Panc1 (cell line): ENCODE results near the gene SQOR. TPM values are rescaled to one million over a fixed set of nuclear protein-coding genes. Genes with fewer than 3 reads are reported as not detected.

Source experiments
- ATAC-seq: fragments of 200-7000 bp; cut with Tn5 transposase; 2 replicates; pipeline ENCODE4 v1.9.1; 2020; ENCODE audit warnings: mild to moderate bottlenecking, moderate library complexity
- BruUV-seq: library from RNA; stranded (reverse); fragments of 400-500 nt; replicated peaks from 2 replicates; lab custom pipeline; 2021; lab: Mats Ljungman, UMichigan
- CTCF ChIA-PET: fragments of 300-600 bp; sonication (Branson Sonifier 250); formaldehyde crosslinking; loops from one replicate; lab custom pipeline; 2022; ENCODE audit warnings: antibody characterized with exemption; lab: Charles Lee
- POLR2A ChIA-PET: fragments of 300-600 bp; sonication (Branson Sonifier 250); formaldehyde crosslinking; loops from one replicate; lab custom pipeline; 2022; ENCODE audit warnings: antibody characterized with exemption; lab: Charles Lee
- DNase-seq: peaks from one replicate; pipeline ENCODE4 v3.0.0-alpha.2; 2010; ENCODE audit warnings: low read depth, low spot score
- H3K27ac ChIP-seq: 2 replicates; pipeline ENCODE4 v1.5.1; 2011; ENCODE audit warnings: mild to moderate bottlenecking, low read length, inconsistent platforms
- H3K27me3 ChIP-seq: fragments of 200-500 bp; sonication (Bioruptor generic); 2 replicates; pipeline ENCODE4 v1.6.0; 2014; ENCODE audit warnings: low read length, inconsistent platforms; ENCODE audit not compliant: control insufficient read depth, insufficient read depth
- H3K36me3 ChIP-seq: fragments of 200-500 bp; sonication (Bioruptor generic); 2 replicates; pipeline ENCODE4 v1.5.1; 2014; ENCODE audit warnings: inconsistent platforms, mild to moderate bottlenecking, low read length, moderate library complexity; ENCODE audit not compliant: control insufficient read depth, insufficient read depth
- H3K4me1 ChIP-seq: 2 replicates; pipeline ENCODE4 v1.5.1; 2011; ENCODE audit warnings: inconsistent platforms, mild to moderate bottlenecking, low read length, moderate library complexity; ENCODE audit not compliant: control insufficient read depth, insufficient read depth
- H3K4me3 ChIP-seq, 2 experiments: 2 replicates each; pipeline ENCODE4 v1.5.1; 2011 to 2012; ENCODE audit warnings: low read depth in 2 of 2, low read length in 2 of 2, mild to moderate bottlenecking in 2 of 2, inconsistent platforms in 1 of 2, moderate library complexity in 1 of 2
- H3K9me3 ChIP-seq: fragments of 200-500 bp; sonication (Bioruptor generic); 2 replicates; pipeline ENCODE4 v1.5.1; 2014; ENCODE audit warnings: low read depth, mild to moderate bottlenecking, inconsistent platforms, low read length, moderate library complexity; ENCODE audit not compliant: control insufficient read depth, insufficient read depth
- POLR2AphosphoS5 ChIP-seq: IDR thresholded peaks from 2 replicates; pipeline ENCODE4 v1.6.1; 2012; ENCODE audit warnings: mild to moderate bottlenecking, low read depth, low read length, moderate library complexity
- REST ChIP-seq, 2 experiments: IDR thresholded peaks; 2 replicates each; pipeline ENCODE4 v1.6.1; 2011 to 2012; ENCODE audit warnings: low read depth in 2 of 2, control low read depth in 1 of 2, low read length in 1 of 2, mild to moderate bottlenecking in 1 of 2, moderate library complexity in 1 of 2; ENCODE audit not compliant: insufficient read depth in 1 of 2
- SIN3A ChIP-seq: IDR thresholded peaks from 2 replicates; pipeline ENCODE4 v1.6.1; 2012; ENCODE audit warnings: low read depth, mild to moderate bottlenecking, low read length, moderate library complexity, borderline replicate concordance; ENCODE audit not compliant: insufficient read depth
- TCF7L2 ChIP-seq: IDR thresholded peaks from 2 replicates; pipeline ENCODE4 v1.6.1; 2011; ENCODE audit warnings: mild to moderate bottlenecking, low read depth, low read length, inconsistent platforms
- in situ Hi-C: cut with HindIII; loops from 2 replicates; pipeline ENCODE4 v1.10.0; 2016; ENCODE audit warnings: low sequenced_read_pairs, low pct_unique_long_range_greater_than_20kb
- intact Hi-C: fragments of 100-400 bp; cut with micrococcal nuclease; formaldehyde crosslinking; loops from one replicate; pipeline ENCODE4 v1.10.0; 2022; ENCODE audit not compliant: unreplicated experiment
- total RNA-seq: library from RNA; stranded (reverse); gene quantifications from one replicate; pipeline ENCODE4 v1.2.1, GENCODE V29; 2021; ENCODE audit not compliant: unreplicated experiment
- TF ChIP-seq, protein P1 (sequence below): fragments of 450-650 bp; IDR thresholded peaks from 2 replicates; pipeline ENCODE4 v1.5.1; 2017; ENCODE audit warnings: mild to moderate bottlenecking

SQOR gene
- total RNA-seq, 1 experiment from 2014 or later, result 62.2 TPM

- in situ Hi-C loops (no loop called here), intact Hi-C loops (no loop called here)
- H3K36me3 ChIP-seq, result no peaks in the 10 kb centered on the region
- no peak for DNase-seq
- TF ChIP-seq SIN3A (no peak), POLR2AphosphoS5 (no peak), REST (IDR thresholded peaks at IDR 0.05; ENCODE audit: insufficient read depth in 1 of 2, low read depth in 2 of 2, low read length in 1 of 2) (no peak), TCF7L2 (no peak)
- TF ChIP-seq, protein P1, sequence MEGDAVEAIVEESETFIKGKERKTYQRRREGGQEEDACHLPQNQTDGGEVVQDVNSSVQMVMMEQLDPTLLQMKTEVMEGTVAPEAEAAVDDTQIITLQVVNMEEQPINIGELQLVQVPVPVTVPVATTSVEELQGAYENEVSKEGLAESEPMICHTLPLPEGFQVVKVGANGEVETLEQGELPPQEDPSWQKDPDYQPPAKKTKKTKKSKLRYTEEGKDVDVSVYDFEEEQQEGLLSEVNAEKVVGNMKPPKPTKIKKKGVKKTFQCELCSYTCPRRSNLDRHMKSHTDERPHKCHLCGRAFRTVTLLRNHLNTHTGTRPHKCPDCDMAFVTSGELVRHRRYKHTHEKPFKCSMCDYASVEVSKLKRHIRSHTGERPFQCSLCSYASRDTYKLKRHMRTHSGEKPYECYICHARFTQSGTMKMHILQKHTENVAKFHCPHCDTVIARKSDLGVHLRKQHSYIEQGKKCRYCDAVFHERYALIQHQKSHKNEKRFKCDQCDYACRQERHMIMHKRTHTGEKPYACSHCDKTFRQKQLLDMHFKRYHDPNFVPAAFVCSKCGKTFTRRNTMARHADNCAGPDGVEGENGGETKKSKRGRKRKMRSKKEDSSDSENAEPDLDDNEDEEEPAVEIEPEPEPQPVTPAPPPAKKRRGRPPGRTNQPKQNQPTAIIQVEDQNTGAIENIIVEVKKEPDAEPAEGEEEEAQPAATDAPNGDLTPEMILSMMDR, result no peak
- CTCF ChIA-PET, result interaction anchor here (1.2 kb wide), 1 partner anchor 215 kb away, joined by 3 read pairs; no protein-coding TSS in a partner anchor
- H3K4me1 ChIP-seq, result peaks cover 52% of the 10 kb centered on the region
- BruUV-seq, result no TSS peak
- peak overlapping the region in 1 of 2 experiments; percentile 38; a peak in 2 of 4 replicates for H3K4me3 ChIP-seq
- H3K27ac ChIP-seq, result peak overlapping the region; percentile 89
- no peaks in the 10 kb centered on the region for H3K27me3 ChIP-seq
- ATAC-seq, result peak; percentile 19; the same call in 1 of the 2 replicates
- POLR2A ChIA-PET, result interaction anchor here (0.9 kb wide), 1 partner anchor 12 kb away, joined by 8 read pairs; no protein-coding TSS in a partner anchor
- H3K9me3 ChIP-seq, result no peaks in the 10 kb centered on the region
Observed at GRCh38 chr15:45646220-45646619, 11.4 kb downstream of the SQOR start.

GRCh38 chr15:45647828-45648227 lies 13.0 kb downstream of the SQOR start:
- Histone ChIP-seq H3K4me3 (no peak overlapping the region), H3K36me3 (no peaks in the 10 kb centered on the region), H3K27me3 (no peaks in the 10 kb centered on the region), H3K27ac (peak overlapping the region; percentile 69; the same call in 1 of the 2 replicates), H3K9me3 (no peaks in the 10 kb centered on the region), H3K4me1 (peaks cover 37% of the 10 kb centered on the region)
- no peak for DNase-seq
- ChIA-PET POLR2A (no interaction called here), CTCF (no interaction called here)
- intact Hi-C loops, result no loop called here
- BruUV-seq, result no TSS peak
- TF ChIP-seq REST (IDR thresholded peaks at IDR 0.05; ENCODE audit: insufficient read depth in 1 of 2, low read depth in 2 of 2, low read length in 1 of 2) (no peak), SIN3A (no peak), TCF7L2 (no peak), POLR2AphosphoS5 (no peak)
- TF ChIP-seq, protein P1, result no peak
- no peak for ATAC-seq
- in situ Hi-C loops, result no loop called here
